ENCODE measurements around the gene ACO1. TPM values are rescaled to one million over a fixed set of nuclear protein-coding genes. Genes with fewer than 3 reads are reported as not detected.
A peak's percentile ranks its signal among the peaks of the same experiment; 100 is the strongest.

The ACO1 gene
- total and polyA plus RNA-seq, 4 donors: 41.3 to 78.5 (median 59.5) TPM

DNA sequence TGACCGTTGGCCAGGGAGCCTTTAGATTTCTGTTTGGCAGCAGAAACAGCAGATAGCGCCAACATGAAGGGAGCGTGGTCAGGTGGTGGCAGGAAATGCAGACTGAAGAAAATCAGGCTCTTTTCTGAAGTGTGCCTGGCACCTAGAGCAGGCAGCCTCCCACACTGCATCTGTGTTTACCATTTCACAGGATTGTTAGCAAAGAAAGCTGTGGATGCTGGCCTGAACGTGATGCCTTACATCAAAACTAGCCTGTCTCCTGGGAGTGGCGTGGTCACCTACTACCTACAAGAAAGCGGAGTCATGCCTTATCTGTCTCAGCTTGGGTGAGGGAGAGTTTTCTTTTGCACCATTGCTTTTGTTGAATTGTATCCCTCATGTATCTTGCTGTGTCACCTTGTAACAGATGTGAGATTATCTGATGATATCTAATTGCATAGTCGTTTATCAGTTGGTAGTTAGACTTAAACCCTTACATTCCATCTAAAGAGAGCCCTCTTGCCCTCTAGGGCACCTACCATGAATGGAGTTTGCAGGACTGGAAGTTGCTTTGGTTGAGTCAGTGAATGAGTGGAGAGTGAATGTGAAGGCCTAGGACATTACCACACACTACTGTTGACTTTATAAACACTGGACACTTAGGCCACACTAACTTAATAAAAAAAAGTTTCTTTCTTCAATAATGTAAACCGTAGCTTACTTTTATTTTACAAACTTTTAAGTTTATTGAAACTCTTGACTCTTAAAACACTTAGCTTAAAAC is 42.8 kb downstream of the ACO1 start:
- TF ChIP-seq JUND (IDR thresholded peaks at IDR 0.05) (peak in 1 of 2 donors; percentile 4), FOXA1 (IDR thresholded peaks at IDR 0.05) (peak; percentile 17), FOXA2 (IDR thresholded peaks at IDR 0.05) (no peak), RAD21 (IDR thresholded peaks at IDR 0.05) (peak in 1 of 2 donors; percentile 38), GABPA (IDR thresholded peaks at IDR 0.05 in 1 of 2, conservative IDR thresholded peaks at IDR 0.05 in 1 of 2) (peak in 1 of 2 donors; percentile 16), RXRA (IDR thresholded peaks at IDR 0.05) (peak in 1 of 2 donors; percentile 43), HNF4A (conservative IDR thresholded peaks at IDR 0.05) (peak; percentile 53 to 63), TAF1 (conservative IDR thresholded peaks at IDR 0.05) (no peak), YY1 (IDR thresholded peaks at IDR 0.05) (peak; percentile 35), NR2F2 (IDR thresholded peaks at IDR 0.05) (no peak), HNF4G (IDR thresholded peaks at IDR 0.05) (no peak), SP1 (IDR thresholded peaks at IDR 0.05) (no peak)
- TF ChIP-seq, protein P1, sequence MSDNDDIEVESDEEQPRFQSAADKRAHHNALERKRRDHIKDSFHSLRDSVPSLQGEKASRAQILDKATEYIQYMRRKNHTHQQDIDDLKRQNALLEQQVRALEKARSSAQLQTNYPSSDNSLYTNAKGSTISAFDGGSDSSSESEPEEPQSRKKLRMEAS (IDR thresholded peaks at IDR 0.05): no peak
- TF ChIP-seq, protein P2, sequence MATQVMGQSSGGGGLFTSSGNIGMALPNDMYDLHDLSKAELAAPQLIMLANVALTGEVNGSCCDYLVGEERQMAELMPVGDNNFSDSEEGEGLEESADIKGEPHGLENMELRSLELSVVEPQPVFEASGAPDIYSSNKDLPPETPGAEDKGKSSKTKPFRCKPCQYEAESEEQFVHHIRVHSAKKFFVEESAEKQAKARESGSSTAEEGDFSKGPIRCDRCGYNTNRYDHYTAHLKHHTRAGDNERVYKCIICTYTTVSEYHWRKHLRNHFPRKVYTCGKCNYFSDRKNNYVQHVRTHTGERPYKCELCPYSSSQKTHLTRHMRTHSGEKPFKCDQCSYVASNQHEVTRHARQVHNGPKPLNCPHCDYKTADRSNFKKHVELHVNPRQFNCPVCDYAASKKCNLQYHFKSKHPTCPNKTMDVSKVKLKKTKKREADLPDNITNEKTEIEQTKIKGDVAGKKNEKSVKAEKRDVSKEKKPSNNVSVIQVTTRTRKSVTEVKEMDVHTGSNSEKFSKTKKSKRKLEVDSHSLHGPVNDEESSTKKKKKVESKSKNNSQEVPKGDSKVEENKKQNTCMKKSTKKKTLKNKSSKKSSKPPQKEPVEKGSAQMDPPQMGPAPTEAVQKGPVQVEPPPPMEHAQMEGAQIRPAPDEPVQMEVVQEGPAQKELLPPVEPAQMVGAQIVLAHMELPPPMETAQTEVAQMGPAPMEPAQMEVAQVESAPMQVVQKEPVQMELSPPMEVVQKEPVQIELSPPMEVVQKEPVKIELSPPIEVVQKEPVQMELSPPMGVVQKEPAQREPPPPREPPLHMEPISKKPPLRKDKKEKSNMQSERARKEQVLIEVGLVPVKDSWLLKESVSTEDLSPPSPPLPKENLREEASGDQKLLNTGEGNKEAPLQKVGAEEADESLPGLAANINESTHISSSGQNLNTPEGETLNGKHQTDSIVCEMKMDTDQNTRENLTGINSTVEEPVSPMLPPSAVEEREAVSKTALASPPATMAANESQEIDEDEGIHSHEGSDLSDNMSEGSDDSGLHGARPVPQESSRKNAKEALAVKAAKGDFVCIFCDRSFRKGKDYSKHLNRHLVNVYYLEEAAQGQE (IDR thresholded peaks at IDR 0.05): no peak
- TF ChIP-seq, protein P3, sequence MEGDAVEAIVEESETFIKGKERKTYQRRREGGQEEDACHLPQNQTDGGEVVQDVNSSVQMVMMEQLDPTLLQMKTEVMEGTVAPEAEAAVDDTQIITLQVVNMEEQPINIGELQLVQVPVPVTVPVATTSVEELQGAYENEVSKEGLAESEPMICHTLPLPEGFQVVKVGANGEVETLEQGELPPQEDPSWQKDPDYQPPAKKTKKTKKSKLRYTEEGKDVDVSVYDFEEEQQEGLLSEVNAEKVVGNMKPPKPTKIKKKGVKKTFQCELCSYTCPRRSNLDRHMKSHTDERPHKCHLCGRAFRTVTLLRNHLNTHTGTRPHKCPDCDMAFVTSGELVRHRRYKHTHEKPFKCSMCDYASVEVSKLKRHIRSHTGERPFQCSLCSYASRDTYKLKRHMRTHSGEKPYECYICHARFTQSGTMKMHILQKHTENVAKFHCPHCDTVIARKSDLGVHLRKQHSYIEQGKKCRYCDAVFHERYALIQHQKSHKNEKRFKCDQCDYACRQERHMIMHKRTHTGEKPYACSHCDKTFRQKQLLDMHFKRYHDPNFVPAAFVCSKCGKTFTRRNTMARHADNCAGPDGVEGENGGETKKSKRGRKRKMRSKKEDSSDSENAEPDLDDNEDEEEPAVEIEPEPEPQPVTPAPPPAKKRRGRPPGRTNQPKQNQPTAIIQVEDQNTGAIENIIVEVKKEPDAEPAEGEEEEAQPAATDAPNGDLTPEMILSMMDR (IDR thresholded peaks at IDR 0.05; ENCODE audit: low read depth, low read length, missing input control): peak; percentile 6
- TF ChIP-seq, protein P4, sequence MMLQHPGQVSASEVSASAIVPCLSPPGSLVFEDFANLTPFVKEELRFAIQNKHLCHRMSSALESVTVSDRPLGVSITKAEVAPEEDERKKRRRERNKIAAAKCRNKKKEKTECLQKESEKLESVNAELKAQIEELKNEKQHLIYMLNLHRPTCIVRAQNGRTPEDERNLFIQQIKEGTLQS (IDR thresholded peaks at IDR 0.05): no peak
- Histone ChIP-seq H3K27ac (ENCODE audit: low read depth in 1 of 2, low read length in 2 of 2) (peak overlapping the region; percentile 87 to 89), H3K4me1 (ENCODE audit: control insufficient read depth in 4 of 4, insufficient read depth in 4 of 4, low read length in 3 of 4) (peaks cover 2 to 32% (median 23%) of the 10 kb centered on the region in 4 donors), H3K9me3 (ENCODE audit: control insufficient read depth in 4 of 4, low read length in 3 of 4) (no peaks in the 10 kb centered on the region), H3K27me3 (ENCODE audit: control insufficient read depth in 4 of 4, insufficient read depth in 4 of 4, low read length in 3 of 4) (no peaks in the 10 kb centered on the region), H3K4me3 (ENCODE audit: low read depth in 1 of 3, low read length in 3 of 3) (no peak overlapping the region), H3K36me3 (ENCODE audit: control insufficient read depth in 4 of 4, insufficient read depth in 3 of 4, low read depth in 1 of 4, low read length in 3 of 4) (peaks cover 4 to 35% (median 19%) of the 10 kb centered on the region in 4 donors), H3K9ac (ENCODE audit: low read depth in 1 of 2, low read length in 2 of 2) (peak overlapping the region in 1 of 2 donors; percentile 72)
- 34% methylated on average over 8 of the region's 8 CpGs for WGBS
- no peak for DNase-seq (ENCODE audit: low spot score)

DNA sequence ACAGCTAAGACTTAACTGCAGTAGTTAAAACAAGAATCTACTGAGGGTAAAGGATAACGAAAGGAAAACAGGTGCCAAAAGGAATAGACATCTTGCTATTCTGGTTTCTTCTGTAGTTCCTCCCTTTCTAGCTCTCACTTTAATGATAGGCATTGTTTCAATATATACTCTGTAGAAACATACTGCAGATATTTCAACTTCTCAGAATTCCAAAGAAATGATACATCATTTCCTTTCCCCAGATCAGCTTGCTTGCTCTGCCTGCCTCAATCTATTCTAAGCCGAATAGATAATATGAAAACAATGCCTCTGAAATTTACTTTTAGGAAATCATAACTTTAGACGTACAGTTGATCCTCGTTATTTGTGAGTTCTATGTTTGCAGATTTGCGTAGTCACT is 46.3 kb downstream of the ACO1 start:
- Histone ChIP-seq H3K27me3 (ENCODE audit: control insufficient read depth in 4 of 4, insufficient read depth in 4 of 4, low read length in 3 of 4) (no peaks in the 10 kb centered on the region), H3K27ac (ENCODE audit: low read depth in 1 of 2, low read length in 2 of 2) (no peak overlapping the region), H3K4me1 (ENCODE audit: control insufficient read depth in 4 of 4, insufficient read depth in 4 of 4, low read length in 3 of 4) (peaks cover 2 to 20% (median 19%) of the 10 kb centered on the region in 4 donors), H3K4me3 (ENCODE audit: low read depth in 1 of 3, low read length in 3 of 3) (no peak overlapping the region), H3K36me3 (ENCODE audit: control insufficient read depth in 4 of 4, insufficient read depth in 3 of 4, low read depth in 1 of 4, low read length in 3 of 4) (peaks cover 3 to 44% (median 33%) of the 10 kb centered on the region in 4 donors), H3K9ac (ENCODE audit: low read depth in 1 of 2, low read length in 2 of 2) (no peak overlapping the region), H3K9me3 (ENCODE audit: control insufficient read depth in 4 of 4, low read length in 3 of 4) (no peaks in the 10 kb centered on the region)
- WGBS: 81% methylated on average over 5 of the region's 5 CpGs
- DNase-seq (ENCODE audit: low spot score): no peak
- no peak for TF ChIP-seq RXRA (IDR thresholded peaks at IDR 0.05)
- TF ChIP-seq YY1 (IDR thresholded peaks at IDR 0.05): no peak
- no peak for TF ChIP-seq SP1 (IDR thresholded peaks at IDR 0.05)
- no peak for TF ChIP-seq FOXA2 (IDR thresholded peaks at IDR 0.05)
- TF ChIP-seq, protein P1 (IDR thresholded peaks at IDR 0.05): no peak
- no peak for TF ChIP-seq FOXA1 (IDR thresholded peaks at IDR 0.05)
- TF ChIP-seq GABPA (IDR thresholded peaks at IDR 0.05 in 1 of 2, conservative IDR thresholded peaks at IDR 0.05 in 1 of 2): no peak
- no peak for TF ChIP-seq HNF4A (conservative IDR thresholded peaks at IDR 0.05)
- no peak for TF ChIP-seq EGR1 (IDR thresholded peaks at IDR 0.05; ENCODE audit: low read depth in 2 of 2)
- TF ChIP-seq, protein P2 (IDR thresholded peaks at IDR 0.05): no peak
- TF ChIP-seq, protein P3 (IDR thresholded peaks at IDR 0.05; ENCODE audit: low read depth, low read length, missing input control): no peak
- TF ChIP-seq JUND (IDR thresholded peaks at IDR 0.05): no peak
- TF ChIP-seq NR2F2 (IDR thresholded peaks at IDR 0.05): no peak
- no peak for TF ChIP-seq TAF1 (conservative IDR thresholded peaks at IDR 0.05)

Data from liver (tissue), 9 donors.